ENCODE results near the gene PBX3. TPM values are rescaled to one million over a fixed set of nuclear protein-coding genes. Genes with fewer than 3 reads are reported as not detected.

The PBX3 gene
- total and polyA plus RNA-seq, 2 of the 13 experiments (the other 11 are each of a cell fraction or from before 2014, with no cell fraction given): 6.0 to 11.2 TPM

GRCh38 chr9:125893277-125893676 lies 146.1 kb downstream of the PBX3 start:
- H3K4me3 ChIP-seq (replicated peaks in 1 of 3; ENCODE audit: insufficient read depth in 1 of 3, low read depth in 2 of 3, low read length in 3 of 3): no peak overlapping the region
- H3K27me3 ChIP-seq (ENCODE audit: control insufficient read depth in 1 of 2, insufficient read depth in 2 of 2, low read length in 2 of 2): no peaks in the 10 kb centered on the region
- no peaks in the 10 kb centered on the region for H3K79me2 ChIP-seq (ENCODE audit: insufficient read depth, low read length)
- H4K20me1 ChIP-seq (ENCODE audit: insufficient read depth, low read length): no peaks in the 10 kb centered on the region
- no peaks in the 10 kb centered on the region for H3K9me3 ChIP-seq (ENCODE audit: low read length)
- ChIA-PET CTCF (ENCODE audit: low intra/inter-chr PET ratio, low total read pairs) (no interaction called here), POLR2A (no interaction called here)
- DNase-seq (ENCODE audit: low spot score) (no peak), FAIRE-seq (no peak), ATAC-seq (no peak)
- in situ Hi-C loops (cut with HindIII; ENCODE audit: extremely low pct_ligation_motif_present, low pct_unique_long_range_greater_than_20kb): no loop called here
- H3K4me1 ChIP-seq (ENCODE audit: insufficient read depth, low read length): peaks cover 16% of the 10 kb centered on the region
- TF ChIP-seq ZNF142 (CRISPR knock-in tag; IDR thresholded peaks at IDR 0.05): no peak
- TF ChIP-seq ZNF776 (CRISPR knock-in tag; IDR thresholded peaks at IDR 0.05): no peak
- no peak for TF ChIP-seq ZNF274 (CRISPR knock-in tag; IDR thresholded peaks at IDR 0.05)
- TF ChIP-seq ZNF773 (CRISPR knock-in tag; IDR thresholded peaks at IDR 0.05; ENCODE audit: borderline replicate concordance): no peak
- TF ChIP-seq GABPA (IDR thresholded peaks at IDR 0.05; ENCODE audit: low read depth, low read length): no peak
- TF ChIP-seq GABPA (CRISPR knock-in tag; IDR thresholded peaks at IDR 0.05; ENCODE audit: low read depth): no peak
- no peak for TF ChIP-seq SP5 (CRISPR knock-in tag; IDR thresholded peaks at IDR 0.05; ENCODE audit: borderline replicate concordance, low read depth)
- no peak for TF ChIP-seq MLLT10 (CRISPR knock-in tag; IDR thresholded peaks at IDR 0.05)
- TF ChIP-seq ZNF331 (CRISPR knock-in tag; IDR thresholded peaks at IDR 0.05): no peak
- TF ChIP-seq KDM5B (CRISPR knock-in tag; IDR thresholded peaks at IDR 0.05; ENCODE audit: borderline replicate concordance): no peak
- TF ChIP-seq KAT8 (CRISPR knock-in tag; IDR thresholded peaks at IDR 0.05): no peak
- H2AFZ ChIP-seq (ENCODE audit: low read length): no peak overlapping the region
- no TSS peak for BruUV-seq (replicated peaks)
- no peak overlapping the region for H3K27ac ChIP-seq (ENCODE audit: extremely low read length, insufficient read depth, low read length)
- H3K4me2 ChIP-seq (ENCODE audit: low read depth, low read length): no peak overlapping the region
- WGBS (ENCODE audit: low lambda C conversion rate): 52% methylated on average over 2 of the region's 2 CpGs
- intact Hi-C loops (cut with micrococcal nuclease; ENCODE audit: unreplicated experiment): no loop called here
- no peaks in the 10 kb centered on the region for H3K36me3 ChIP-seq (replicated peaks in 1 of 2; ENCODE audit: control insufficient read depth in 1 of 2, insufficient read depth in 2 of 2, low read length in 2 of 2)
- H3K9ac ChIP-seq (ENCODE audit: insufficient read depth, low read depth, low read length): no peak overlapping the region

Measured in HepG2 (cell line).